Stimulated activated CD4-positive, alpha-beta T cell treated with anti-CD3 and anti-CD28 coated beads, Interleukin-1b, Interleukin-23, amount 100 ng/mL, for 48 hours (primary cell): Measurements from ENCODE around the gene PCSK6.
"Not testable (repeated sequence)": the region's sequence is repeated elsewhere in the genome, so short reads cannot be mapped to it uniquely, and the experiment has no call there.

ENCODE experiments used
- DNase-seq: peaks from one replicate; pipeline ENCODE4 v3.0.0-alpha.2; 2020

The PCSK6 gene

DNA sequence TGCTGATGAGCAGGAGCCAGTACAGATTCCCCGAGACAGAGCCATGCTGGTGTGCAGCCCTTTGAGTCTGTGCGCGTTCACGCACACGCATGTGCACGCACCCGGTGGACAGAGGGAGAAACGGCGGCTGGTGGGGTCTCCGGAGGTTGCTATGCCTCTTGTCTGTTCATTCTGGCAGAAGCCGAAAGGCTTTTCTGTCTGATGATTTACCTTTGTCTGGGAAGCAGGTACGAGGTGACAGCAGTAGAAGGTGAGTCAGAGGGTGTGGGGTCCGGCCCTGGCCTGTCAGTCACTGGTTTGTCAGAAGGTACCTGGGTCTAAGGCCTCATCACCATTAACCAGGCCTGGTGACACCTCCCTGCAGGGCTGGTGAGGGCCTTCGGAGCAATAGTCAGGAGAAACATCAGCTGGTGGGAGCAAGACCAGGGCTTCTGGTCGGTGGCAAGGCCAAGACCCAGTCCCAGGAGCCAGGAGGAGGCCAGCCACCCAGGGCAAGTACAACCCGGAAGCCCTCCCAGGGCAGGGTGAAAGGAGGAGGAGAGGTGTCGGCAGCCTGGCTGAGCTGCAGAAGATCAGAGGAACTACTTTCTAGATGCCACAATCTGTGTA is 7.5 kb downstream of the PCSK6 start:
- DNase-seq, result no peak

DNA sequence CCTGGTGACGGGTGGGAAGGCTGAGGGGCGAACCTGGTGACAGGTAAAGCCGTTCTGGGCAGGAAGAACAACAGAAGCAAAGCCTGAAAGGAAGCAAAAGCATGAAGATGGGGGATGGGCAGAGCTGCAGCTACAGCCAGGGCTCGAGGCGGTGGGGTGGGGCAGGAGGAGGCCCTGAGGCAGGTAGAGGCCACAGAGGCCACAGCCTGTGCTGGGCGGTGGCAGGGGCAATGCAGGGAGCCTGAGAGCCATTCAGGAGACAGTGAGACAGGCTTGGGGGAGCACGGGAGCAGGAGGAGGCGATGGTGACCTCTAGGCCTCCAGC is 8.2 kb downstream of the PCSK6 start:
- no peak for DNase-seq

DNA sequence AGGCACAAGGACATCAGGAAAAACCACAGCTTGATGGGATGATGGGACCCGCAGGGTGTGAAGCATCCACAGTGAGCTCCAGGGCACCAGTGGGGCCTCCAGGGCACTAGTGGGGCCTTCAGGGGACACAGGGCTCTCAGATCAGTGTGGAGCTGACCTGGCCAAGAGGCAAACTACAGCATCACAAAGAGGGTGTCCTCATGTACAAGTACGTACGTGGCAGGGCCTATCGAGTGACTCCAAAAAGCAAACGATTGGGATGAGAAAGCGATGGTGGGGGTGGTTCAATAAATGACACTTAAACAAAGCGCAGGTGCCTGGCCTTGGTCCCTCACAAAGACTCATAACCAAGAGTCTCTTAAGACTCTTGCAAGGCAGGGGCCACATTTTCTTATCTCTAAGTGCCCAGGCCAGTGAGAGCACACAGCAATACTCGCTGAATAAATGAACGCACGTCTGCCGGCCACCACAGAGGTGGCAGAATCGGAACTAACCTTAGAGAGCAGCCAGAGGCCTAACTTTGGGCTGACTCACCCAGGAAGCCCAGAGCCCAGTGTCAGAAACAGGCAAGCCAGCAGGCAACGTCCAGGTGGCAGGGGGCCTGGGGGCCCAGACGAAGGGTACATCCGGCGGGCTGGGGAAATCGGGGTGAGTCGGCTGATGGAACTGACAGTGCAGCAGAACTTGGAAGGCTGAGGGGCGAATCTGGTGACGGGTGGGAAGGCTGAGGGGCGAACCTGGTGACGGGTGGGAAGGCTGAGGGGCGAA is 8.7 kb downstream of the PCSK6 start:
- DNase-seq, result no peak

DNA sequence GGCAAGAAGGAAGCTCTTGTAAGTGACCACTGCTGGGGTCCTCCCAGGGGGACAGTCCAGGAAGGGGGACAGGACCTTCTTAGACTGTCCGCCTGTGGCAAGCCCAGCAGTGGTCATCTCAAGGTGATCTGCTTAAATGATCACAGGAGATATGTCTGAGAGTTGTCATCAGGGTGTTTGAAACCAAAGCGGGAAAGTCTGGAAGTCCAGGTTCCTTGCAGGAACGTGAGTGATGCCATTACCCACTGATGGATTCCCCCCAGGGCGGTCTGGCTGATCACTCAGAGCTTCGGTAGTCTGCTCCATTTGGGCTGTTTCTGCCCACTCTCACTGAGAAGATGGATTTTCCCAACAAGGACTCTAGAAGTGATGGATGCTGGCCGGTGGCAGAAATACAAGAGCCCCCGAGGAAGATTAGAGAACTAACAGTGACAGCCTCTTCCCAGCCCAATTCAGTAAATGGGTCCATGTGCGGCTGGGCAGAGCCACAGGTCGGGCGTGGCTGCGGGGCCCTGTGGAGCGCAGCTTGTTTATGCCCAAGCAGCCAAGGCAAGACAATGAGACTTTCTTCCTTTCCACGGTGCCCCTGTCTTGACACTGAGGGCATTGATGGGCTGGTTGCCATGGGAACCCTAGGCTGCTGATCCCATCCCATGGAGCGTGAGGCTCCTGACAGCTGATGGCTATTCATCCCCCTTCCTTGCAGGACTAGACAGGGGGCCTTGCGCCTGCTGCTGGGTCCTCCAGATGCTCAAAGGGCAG is 9.5 kb downstream of the PCSK6 start:
- DNase-seq, result no peak

DNA sequence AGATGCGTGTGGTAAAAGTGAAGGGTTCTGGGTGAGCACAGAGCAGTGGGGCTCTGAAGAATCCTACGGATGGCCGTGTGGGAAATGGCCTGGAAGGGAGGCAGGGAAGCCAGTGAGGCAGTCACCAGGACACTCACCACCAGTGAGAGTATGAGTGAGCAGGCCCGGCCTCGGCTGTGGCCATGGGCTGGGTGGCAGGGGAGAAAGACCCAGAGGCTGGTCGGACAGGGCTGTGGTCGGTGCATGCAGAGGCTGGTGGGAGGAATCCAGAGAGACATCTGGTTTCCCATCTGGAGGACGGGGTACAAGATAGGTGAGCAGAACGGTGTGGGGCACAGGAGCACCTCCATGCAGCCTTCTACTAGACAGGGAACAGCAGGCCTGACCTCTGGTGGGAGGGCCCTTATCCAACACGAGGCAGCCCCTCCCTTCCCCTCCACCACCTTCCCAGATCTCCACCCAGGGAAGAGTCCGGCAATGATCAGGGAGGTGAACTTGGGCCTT is 10.1 kb downstream of the PCSK6 start:
- no peak for DNase-seq

DNA sequence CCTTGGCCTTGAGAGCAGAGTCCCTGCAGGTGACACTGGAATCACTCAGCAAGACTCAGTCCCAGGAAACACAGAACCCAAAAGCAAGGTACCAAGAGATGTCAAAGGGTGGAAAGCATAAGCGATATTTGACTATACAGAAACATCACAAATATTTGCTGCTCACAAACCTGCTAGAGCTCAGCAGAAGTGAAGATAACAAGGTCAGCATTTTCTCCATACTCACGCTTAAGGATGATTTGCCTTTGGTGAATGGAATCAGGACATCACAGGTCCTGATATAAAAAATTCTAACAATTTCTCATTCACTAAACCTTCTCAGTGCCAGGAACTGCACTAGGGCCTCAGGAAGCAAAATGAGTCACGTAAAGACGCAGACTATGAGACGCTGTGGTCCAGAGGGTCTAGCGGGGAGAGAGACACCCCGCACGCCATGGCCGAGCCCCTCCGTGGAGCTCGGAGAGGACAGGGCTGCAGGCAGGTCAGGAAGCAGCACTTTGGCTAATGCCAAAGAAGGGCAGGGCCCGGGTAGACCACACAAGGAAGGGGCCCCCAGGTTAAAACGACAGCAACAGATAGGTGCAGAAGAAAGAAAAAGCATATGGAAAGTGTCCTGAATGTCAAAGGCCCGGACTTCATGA is 10.7 kb downstream of the PCSK6 start:
- no peak for DNase-seq

DNA sequence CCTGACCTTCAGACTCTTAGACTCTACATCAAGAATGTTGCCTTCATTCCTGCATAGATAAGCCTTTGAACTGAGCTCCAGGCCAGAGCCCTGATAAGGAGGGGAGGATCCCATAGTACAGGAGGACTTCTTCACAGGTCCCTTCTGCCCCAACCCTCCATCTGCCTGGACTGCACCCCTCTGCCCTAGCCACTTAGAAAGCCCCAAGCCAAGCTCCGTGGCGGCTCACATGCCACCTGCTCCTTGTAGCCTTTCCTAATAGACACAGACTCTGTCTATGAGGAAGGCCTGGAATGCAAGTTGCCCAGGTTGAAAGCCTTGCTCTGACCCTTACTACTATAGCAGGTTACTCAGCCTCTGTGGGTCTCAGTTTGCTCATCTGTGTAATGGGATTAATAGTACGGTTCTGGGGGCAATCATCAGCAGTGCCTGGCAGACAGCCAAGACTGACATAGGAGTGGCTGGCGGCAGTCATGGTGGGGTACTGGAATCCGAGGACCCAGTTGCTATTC is 11.6 kb downstream of the PCSK6 start:
- DNase-seq, result no peak

DNA sequence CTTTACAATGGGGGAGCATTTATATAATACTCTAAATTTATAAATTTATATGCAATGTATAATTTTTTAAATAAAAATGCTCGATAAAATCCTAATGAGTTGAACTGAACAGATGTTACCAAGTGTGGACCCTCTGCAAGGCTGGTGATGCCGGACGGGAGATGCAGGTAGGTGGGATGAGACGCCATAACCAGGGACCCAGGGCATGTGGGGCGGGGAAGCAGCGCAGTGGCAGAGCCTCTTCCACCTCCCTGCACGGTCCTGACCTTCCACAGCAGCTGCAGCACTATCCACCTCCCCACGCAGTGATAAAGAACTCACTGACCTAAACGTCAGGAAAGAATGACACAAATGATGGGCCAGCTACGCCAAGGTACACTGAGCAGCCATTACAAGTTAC is 12.8 kb downstream of the PCSK6 start:
- DNase-seq, result no peak

DNA sequence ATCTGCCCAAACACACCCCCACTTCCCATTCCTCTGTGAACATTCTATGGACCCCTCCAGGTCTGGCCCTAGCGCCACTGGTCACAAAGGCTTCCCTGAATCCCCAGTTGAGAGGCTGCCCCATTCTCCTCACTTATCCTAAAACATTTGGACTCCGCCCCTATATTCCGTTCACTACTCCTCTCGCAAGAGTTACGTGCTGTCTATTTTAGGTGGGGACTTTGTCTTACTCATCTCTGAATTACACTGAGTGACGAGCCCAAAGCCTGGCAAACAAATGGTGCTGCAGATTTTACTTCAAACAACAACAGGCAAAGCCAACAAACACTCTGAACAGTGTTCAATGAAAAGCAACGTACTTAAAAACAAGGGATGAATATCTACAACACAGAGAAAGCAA is 14.5 kb downstream of the PCSK6 start:
- no peak for DNase-seq

DNA sequence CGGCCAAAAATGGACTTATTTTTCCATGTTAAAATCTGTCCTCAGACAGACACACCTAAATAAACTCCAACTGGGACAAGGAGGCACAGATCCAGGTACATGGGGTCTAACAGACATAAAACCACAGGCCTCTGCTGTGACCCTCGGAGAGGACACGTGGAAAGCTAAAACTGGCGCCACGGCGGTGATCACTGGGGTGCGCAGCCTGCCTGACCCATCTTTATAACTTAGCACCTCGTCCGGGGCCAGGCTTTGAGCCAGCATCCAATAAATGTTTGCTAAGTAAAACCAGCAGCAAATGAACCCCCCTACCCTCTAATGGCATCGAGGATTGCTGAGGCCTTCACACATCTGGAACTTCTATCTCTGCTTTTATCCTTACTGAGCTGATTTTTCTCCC is 15.3 kb downstream of the PCSK6 start:
- DNase-seq, result no peak

DNA sequence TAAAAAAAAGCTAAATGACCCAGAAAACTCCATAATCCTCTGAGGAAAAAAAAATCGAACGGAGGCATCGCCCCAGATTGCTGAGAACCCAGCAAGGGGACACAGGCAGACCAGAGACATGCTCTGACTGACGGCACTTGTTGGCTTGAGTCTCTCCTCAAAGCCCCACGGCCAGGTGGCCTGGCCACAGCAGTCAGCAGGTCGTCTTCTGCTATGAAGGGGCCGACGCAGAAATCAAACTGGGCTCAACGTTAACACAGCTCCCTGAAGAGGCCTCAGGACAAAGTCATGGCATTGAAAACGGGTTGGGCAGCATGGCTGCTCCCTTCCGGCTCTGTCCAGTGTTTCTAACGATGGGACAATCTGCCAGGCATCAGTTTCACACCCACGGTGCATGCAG is 17.5 kb downstream of the PCSK6 start:
- no peak for DNase-seq

DNA sequence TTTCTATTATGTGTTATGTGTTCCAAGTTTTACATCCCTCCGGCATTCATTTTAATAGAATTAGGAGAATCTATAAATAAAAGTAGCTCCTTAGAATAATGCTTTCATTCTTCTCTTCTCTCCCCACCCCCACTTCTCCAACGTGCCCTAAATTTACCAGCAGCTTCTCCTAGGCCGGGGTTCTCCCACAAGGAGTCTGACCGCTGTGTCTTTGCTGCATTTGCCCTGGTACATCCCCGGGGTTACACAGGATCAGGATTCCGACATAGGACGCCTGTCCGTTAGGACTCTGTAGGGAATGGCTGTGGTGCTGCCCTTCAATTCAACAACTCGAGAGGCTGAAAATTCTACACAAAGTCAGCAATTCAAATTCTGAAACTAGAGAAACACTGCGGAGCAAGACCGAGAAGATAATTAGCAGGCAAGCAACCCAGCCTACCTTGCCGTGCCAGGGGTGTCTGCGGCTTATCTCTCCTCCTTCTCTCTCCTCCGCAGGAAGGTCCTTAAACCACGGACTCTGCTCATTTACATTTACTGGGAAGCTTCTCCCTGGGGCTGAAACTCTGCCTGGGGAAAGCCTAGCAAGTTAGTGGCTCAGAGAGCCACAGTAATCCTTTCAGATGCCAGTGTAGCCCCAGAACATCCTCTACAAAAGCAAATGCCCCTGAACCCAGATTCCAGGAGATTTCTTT is 18.8 kb downstream of the PCSK6 start:
- DNase-seq, result no peak

DNA sequence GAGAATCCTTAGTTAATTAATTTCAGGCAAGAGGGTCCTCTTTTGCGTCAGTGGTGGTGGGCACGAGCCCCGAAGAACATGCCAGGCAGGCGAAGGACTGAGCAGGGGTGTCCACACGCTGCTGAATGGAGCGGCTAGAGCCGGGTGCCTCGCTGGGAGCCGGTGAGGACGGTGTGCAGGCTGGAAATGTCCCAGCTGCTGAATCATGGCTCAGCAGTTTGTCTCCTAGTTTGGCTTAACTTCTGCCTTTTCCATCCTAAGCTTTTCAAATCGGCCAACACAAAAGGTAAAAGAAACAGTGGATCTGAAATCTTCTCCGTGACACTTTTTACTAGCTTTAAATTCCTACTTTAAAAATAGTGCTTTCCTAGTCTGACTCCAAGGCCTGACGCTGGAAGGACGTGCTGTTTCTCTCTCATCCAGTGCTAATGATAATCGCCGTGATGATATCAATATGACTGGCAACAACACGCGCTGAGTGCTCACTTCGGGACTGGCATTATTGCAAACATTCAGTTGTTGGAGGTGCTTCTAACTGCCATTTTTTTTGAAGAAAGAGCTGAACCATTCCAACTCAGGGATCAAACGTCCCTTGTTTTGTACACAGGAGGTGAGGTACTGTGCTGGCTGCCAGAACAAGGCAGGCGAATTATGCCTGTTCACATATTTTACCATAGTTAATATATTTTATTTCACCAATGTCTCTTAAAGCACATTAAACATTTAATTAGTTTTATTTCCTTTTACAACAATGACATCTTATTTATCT is 19.8 kb downstream of the PCSK6 start:
- DNase-seq, result no peak

DNA sequence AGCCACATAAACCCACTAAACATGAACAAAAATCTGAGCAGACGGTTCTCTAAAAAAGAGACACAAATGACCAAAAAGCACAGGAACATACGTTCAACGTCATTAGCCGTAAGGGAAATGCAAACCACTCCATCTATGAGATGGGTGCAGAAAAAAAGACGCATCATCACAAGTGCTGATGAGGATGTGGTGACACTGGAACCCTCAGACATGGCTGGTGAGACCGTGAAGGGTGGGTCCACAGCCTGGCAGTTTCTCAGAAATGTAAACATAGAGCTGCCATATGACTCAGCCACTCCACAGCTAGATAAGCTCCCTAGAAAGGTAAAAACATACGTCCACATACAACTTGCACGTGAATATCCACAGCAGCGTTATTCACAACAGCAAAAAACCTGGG is 23.3 kb downstream of the PCSK6 start:
- DNase-seq, result no peak

DNA sequence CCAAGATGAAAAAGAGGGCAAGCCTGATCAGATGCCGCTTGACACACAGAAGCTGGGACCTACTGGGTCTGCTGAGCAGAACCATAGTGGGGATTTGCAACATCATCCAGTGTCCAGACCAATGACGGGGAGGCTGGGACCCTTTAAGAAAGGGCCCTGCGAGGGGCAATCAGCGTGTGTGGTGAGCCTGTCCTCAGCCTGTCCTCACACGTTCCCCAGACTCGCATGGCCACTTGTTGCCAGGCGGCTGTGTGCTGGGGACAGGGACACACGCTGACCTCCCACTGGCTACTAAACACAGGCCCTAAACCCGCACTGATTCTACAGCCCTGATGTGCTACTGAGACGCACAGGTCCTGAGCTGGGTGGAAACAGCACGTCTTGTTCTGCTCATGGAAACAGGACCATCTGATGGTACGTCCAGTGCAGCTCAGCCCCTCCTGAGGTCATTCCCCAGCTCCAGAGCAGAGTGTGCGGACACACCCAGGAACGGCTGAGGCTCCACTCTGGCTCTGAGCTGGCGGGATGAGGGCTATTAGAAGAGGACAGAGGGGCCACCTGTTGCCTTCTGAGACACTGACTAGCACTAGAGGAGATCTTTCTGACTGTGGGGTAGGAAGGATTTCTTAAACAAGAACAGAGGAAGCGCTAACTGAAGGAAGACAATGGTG is 24.4 kb downstream of the PCSK6 start:
- DNase-seq, result no peak

DNA sequence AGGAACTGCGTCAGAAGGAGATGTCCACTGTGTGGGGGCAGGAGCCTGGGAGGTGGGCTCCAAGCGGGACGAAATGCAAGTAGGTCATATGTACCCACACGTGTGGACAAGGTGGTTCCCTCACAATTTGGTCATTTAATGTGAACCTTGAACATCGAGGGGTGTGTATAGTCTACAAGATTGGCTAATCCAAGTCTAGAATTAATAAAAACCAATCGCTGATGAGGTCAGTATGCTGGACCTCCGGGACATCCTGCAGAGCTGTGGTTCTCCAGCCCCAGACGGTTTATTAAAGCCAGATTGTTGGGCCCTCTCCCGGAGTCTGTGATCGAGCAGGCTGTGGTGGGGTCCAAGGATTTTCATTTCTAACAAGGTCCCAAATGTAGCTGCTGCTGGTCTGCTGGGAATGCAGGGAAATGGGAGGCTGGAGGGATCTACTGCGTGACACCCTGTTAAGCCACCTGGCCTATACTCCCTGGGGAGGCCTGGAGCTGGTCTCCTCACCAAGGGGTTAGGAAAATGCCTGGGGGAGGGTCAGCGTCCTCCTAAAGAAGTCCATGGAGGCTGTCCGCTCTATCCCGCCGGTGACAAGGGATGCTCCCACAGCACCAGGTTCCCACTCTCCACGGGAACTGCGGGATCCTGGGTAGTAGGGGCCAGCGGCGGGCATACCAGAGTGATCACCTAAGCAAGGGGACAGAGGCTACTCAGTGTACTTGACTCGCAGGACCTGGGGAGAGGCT is 25.1 kb downstream of the PCSK6 start:
- no peak for DNase-seq

DNA sequence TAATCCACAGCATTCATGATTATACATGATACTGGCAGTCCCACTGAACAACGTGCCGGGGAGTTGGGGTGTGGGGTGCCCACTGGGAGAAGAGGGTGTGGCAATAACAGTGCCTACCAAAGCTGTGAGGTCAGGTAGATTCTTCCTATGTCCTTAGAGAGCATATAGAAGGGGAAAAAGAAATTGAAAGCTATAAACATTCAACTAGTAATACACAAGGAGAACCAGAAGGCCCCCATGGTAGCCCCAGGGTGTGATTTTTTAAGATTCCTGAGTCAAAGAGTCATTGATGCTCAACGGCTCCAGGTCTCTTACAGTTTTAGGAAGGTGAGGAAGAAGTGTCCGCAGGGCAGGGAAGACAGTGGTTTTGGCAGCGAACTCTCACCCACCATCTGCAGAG is 25.8 kb downstream of the PCSK6 start:
- DNase-seq, result not testable (repeated sequence)

DNA sequence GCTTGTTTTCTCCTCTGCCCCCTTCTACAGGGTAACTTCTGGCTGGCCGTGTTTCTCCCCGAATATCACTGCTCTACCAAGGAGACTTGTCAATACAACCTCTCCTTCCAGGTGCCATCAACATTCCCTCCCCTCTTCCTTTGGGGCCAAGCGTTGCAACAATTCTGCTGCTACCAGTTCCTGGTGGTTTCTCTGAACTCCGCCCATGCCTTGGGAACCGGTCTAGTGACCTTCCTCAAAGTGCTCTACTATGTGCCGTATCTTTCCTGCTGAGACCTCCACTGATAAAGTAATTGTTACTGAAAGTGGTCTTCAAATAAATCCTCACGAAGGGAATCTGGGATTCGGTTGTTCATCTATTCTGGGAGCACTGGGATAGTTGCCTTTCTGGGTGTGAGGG is 26.2 kb downstream of the PCSK6 start:
- DNase-seq, result no peak

DNA sequence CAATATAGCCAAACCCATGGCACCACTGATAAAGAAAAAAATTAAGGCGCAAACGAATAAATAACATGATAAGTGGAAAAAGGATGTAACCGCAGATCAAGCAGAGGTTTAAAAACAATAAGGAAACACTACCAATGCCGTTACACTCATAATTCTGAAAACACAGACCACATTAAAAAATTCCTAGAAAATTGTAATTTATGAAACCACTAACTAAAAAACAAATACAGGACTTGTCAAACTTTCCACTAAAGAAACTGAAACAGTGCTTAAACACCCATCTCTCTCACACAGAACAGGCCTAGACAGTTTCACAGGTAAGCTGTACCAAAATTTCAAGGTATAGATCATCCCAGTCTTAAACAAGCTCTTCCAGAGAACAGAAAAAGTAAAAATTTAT is 28.4 kb downstream of the PCSK6 start:
- DNase-seq, result no peak

DNA sequence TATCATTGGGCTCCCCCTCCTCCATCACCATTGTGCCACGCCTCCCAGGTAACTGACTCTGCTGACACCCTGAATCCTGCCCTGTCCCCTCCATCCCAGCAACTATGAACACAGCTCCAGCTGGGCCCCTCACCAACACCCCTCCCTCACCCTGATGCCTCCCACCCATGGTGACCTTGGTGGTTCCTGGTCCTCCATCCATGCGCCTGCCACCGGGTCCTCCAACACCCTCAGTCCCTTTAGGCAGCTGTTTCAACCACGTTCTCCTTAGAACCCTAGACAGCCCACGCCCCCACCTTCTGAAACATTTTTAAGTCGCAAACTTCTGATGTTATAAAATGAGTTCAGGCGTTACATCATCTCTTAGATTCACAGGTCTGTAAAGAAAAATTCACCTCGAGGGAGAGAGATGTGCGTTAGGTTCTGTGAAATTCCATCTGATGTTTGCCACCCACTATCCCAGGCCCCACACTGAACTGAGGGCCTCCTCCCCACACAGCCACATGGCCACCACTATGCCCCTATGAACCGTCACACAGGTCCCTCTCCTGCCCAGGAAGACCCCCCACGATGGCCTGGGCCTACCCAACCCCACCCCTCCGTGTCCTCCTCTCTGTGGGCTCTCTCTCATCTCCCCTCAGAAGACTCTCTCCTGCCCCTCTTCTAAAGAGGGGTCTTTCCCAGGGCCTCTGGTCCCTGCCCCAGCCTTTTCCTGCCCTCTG is 29.8 kb downstream of the PCSK6 start:
- DNase-seq, result no peak
